CD4-positive, alpha-beta T cell treated with Interleukin-4 for 1 hour (primary cell): Measurements from ENCODE around the gene ABITRAM.
A peak's percentile ranks its signal among the peaks of the same experiment; 100 is the strongest.
"Not testable (repeated sequence)": the region's sequence is repeated elsewhere in the genome, so short reads cannot be mapped to it uniquely, and the experiment has no call there.

Source experiments
- DNase-seq, 2 donors: peaks; one replicate each; pipeline ENCODE4 v3.0.0-alpha.2; 2020 to 2022

ABITRAM gene, protein sequence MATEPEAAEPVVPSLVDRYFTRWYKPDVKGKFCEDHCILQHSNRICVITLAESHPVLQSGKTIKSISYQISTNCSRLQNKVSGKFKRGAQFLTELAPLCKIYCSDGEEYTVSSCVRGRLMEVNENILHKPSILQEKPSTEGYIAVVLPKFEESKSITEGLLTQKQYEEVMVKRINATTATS

DNA sequence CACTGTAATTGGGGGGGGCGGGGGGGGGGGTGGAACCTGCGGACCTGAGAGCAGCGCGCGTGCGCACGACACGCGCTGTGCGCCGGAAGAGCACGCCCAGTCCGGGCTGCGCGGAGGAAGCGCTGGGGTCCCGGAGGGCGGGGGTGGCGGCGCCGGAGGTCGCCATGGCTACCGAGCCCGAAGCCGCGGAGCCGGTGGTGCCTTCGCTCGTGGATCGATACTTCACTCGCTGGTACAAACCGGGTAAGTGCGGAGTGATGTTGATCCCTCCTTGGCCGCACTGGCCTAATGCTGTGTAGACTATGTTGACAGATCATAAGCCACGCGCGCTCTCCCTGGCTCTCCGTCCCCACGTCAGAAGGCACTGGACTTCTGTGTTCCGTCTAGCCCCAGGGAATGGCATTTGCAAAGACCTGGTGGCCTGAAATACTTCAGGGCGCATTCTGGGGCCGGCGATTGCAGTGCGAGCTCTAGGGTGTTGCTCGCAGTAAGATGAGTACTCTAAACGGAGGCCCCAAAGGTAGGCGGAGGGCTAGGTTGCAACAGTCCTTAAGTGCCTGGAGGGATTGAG lies at the start of gene ABITRAM:
Gene ABITRAM, plus strand, starts transcription at position 78 of the 571 bp plus-strand sequence. Its CDS starts 87 bp downstream, at position 165.
- peak; percentile 83 to 85 for DNase-seq

DNA sequence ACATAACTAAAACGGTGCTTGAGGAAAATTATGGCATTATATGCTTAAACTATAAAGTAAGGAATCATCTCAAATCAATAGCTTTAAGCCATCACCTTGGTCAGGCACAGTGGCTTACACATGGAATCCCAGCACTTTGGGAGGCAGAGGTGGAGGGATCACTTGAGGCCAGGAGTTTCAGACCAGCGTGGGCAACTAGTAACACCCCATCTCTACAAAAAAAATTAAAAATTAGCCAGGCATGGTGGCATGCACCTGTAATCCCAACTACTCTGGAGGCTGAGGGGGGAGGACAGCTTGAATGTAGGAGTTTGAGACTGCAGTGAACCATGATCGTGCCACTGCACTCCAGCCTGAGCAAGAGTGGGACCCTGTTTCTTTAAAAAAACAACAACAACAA lies 49.5 kb upstream of the ABITRAM start:
- DNase-seq: no peak

DNA sequence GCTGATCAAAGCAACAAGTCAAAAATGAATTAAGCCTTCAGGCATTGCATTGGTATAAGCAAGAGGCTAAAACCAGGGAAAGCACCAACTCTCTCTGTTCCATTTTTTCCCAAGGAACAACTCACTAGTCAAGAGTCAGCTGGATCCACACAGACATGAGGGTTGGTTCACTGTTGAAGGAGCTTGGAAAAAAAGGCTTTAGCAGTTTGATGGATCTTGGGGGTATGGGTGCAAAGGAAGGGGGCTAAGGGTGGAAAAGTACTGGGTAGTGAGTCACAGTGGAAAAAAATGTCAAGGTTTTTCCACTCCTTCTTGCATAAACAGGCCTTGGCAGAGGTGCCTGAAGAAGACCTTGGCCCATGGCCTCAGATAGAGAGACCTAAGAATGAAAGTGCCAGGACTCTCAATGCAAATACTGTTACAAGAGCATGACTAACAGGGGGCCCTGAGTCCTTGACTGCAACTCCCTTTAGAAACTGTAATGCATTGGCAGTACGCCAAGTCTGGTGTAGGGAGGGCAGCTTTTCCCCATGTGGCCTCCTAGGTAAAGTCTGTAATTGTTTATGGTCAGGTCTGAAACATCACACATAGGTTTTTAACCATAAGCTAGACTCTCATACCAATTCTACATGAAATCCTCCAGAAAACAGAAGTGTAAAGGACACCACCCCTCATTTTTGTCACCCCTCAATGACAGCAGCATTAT lies 48.4 kb upstream of the ABITRAM start:
- DNase-seq: no peak

DNA sequence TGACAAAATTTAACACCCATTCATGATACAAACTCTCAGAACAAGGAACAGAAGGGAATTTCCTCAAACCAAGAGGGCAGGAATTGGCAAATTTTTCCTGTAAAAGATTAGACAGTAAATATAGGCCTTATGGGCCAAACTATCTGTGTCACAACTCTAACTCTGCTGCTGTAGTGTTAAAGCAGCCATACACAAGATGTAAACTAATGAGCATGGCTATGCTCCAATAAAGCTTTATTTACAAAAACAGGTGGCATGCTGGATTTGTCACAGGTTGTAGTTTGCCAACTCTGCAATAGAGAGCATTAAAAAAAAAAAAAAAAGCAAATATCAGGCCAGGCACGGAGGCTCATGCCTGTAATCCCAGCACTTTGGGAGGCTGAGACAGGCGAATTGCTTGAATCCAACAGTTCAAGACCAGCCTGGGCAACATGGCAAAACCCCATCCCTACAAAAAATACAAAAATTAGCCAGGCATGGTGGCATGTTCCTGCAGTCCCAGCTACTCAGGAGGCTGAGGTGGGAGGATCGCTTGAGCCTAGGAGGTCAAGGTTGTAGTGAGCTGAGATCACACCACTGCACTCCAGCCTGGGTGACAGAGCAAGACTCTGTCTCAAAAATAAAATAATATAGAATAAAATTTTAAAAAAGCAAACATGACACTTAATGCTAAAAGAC lies 47.5 kb upstream of the ABITRAM start:
- DNase-seq: not testable (repeated sequence)

DNA sequence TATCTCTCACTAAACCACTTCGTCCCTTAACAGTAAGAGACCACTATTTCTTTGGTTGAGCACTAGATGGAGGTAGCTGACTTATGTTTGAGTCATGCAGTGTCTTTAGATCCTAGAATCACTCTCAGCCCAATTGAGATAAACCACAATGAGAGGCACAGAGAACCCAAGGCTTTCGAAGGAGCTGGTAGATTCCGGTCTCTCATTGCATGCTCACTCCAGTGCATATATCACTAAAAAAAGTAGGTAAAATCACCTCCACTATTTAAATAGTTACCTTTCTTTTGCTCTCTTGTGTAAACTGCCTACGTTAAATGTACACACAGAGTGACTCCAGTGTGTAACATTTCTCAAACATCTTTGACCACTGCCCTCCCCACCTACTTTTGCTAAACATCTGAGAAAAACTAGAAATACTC lies 44.5 kb upstream of the ABITRAM start:
- DNase-seq: peak in 1 of 2 donors; percentile 17

DNA sequence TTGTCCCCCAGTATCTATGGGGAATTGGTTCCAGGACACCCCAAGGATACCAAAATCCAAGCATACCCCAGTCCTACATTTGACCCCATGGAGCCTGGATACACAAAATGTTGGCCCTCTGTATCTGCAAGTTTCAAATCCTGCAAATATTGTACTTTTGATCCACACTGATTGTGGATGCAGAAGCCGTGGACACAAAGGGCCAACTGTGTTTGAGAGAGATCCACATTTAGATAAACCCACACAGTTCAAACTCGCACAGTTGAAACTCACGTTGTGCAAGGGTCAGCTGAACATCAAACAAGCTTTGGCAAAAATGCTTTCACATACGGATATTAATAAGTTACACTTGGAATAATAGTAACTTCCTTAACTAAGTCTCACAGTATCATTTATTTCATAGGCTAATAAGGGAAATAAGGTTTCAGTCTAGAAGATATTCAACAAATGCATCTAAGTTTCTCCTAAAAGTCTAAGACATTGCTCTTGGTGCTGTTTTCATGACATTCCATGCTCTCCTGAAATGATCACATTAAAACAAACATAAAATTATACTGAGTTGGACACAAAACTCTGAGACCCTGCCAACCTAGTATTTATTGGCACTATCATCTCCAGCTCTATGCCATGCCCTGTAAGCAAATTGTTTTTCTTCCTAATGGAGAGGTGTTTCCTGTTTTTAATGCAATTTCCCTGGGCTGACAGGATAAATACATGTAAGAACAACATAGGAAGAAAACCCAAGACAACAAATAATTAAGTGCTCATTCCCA lies 39.8 kb upstream of the ABITRAM start:
- no peak for DNase-seq

DNA sequence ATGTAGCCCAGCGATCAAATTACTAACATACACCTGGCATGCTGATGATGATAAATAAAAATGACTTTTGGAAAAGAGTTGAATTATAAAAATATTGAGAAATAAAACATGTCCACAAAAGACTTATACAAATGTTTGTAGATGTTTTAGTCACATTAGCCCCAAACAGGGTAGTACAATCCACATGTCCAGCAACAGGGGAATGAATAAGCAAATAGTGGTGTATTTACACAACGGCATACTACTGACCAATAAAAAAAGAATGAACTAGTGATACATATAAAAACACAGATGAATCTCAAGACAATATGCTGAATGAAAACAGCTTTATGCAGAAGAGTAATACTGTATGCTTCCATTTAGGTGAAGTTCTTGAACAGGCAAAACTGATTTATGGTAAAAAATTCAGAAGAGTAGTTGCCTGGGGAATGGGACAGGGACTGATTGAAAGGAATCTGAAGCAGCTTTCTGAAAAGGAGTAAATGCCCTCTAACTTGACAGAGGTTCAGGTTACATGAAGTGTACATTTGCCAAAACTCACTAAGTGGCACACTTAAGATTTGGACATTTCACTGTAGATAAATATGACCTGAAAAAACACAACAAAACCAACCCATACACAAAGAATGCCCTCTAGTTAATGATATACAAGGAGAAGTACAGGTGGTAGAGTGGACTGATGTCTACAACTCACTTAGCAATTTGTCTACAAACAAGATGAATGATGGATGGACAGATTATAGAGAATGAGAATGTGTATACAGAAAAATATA lies 36.7 kb upstream of the ABITRAM start:
- no peak for DNase-seq

DNA sequence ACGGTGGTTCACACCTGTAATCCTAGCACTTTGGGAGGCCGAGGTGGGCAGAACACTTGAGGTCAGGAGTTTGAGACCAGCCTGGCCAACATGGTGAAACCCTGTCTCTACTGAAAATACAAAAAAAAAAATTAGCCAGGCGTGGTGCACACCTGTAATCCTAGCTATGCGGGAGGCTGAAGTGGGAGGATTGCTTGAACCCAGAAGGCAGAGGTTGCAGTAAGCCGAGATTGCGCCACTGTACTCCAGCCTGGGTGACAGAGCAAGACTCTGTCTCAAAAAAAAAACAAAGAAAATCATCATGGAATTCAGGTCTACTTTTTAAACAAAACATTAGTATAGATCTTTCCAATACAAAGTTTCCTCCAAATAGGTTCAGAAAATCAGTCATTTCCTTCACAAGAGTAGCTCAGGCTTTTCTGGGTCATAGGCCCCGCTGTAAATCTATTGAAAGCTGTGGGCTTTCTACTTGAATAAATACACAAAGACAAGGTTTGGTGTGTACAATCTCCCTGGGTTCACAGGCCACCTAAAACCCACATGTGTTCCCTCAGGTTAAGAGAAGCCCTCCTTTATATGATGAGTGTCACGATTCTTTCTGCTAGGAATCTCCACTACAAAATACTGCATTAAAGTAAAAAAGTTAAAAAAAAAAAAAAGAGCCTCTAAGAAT lies 35.0 kb upstream of the ABITRAM start:
- not testable (repeated sequence) for DNase-seq

DNA sequence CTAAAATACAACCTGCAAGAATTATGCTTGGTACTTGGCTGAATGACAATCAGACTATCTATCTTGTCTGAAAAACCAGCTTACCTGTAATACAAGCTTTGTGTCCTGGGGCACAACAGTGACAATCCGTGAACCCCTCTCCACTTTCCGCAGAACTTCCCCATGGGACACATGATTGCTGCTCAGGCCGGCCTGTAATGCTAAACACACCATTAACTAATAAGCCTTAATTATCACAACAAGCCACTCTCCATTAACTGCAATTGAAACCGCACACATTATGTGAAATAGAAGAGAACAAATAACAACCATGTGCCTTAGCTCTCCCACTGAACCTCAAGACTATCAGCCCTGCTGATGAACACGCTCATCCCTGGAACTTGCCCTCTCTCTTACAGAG lies 34.0 kb upstream of the ABITRAM start:
- no peak for DNase-seq

DNA sequence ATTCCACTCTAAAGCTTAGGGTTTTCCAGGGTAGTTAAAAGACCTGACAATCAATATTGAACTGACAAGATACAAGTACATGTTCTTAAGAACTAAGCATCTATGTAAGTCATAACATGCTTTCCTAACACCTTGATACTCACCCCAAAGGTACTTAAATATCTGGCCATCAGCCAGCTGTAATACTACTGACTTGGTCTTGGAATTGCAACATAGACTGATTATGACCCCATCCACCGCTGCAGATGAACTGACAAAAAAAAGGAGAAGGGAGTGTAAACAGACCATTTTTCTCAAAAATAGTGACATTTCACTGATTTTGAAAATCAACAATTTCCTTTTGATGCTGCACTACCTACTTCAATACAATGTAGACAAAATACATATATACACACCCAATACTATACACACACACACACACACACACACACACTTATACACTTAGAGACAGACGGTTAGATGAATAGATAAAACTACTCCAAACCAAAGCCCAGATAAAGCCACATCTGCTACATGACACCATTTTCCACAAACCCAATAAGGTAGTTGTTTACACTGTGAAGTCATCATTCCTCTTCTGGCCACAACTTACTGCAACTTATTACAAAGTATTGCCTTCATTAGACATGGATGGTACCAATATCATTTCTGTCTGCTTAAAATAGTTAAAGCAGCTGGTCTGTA lies 30.6 kb upstream of the ABITRAM start:
- DNase-seq: no peak

DNA sequence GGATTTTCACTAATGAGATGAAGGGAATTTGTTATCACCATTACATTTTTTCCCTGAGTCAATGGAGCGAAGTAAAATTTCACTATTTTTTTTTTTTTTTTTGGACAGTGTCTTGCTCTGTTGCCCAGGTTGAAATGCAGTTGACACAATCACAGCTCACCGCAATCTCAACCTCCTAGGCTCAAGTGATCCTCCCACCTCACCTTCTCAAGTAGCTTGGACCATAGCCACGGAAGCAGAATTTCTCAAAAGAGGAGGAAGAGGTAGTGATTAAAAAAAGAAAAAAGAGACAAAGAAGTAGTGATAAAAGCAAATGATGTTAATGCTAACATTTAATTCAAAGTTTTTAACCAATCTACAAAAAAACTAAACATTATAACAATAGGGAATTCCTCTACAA lies 30.0 kb upstream of the ABITRAM start:
- no peak for DNase-seq

DNA sequence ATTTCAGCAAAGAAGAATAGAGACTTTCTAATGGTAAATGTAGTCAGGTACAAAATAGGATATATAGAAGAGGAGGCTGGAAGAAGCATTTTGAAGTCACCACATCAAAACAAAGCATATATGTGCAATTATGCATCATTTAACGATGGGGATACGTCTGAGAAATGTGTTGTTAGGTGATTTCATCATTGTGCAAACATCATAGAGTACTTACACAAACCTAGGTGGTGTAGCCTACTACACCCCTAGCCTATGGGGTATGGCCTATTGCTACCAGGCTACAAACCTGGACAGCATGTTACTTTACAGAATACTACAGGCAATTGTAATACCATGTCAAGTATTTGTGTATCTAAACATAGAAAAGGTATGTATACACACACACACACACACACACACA lies 28.7 kb upstream of the ABITRAM start:
- DNase-seq: no peak

DNA sequence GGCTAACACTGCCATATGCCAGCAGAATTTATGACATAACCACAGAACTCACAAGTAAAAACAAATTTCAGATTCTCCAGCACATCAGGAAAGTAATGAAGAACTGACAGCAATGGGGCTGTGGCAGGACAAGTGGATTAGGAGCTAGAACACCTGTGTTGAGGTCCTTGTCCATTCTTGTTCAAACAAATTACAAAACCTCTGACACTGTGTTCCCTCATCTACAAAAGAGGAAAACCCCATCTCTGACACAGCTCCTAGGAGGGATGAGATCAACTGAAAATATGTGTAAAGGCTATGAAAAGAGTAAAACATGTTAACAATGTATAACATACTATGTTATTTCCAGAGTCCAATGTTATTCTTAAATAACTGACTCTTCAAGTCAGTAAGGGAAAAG lies 23.8 kb upstream of the ABITRAM start:
- no peak for DNase-seq

DNA sequence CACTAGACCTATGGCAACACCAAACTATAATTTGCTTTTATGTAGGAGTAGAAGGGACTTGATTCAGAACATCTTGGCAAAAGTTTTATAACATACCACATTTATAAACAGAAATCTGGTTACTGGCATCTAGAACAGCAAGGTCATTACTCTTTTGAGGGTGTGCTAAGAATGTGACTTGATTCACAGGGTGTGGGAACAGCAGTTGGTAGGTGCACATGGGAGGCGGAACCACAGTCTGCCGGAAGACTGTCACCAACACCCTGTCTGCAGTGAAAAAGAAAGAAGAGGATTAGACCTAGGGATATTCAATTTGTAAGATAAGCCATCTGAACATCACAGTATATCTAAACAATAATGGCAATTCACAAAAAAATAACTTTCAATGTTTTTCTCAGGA lies 23.3 kb upstream of the ABITRAM start:
- DNase-seq: no peak

DNA sequence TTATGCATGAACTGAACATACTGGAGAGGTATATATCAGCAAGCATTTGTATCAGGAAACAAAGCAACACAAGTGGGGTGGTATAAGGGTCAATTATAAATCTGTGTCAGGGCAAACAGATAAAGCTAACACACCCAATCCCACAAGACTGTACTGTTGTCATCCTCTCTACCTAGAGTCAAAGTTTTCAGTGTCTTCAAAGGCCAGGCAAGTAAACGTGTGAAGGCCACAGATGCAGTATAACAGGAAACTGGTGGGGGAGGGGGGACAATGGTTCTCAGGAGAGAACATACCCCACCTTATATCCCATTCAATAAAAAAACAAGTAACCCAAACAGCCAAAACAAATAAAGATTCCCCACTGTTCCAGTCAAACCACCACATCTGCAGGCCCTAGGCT lies 22.4 kb upstream of the ABITRAM start:
- peak in 1 of 2 donors; percentile 26 for DNase-seq

DNA sequence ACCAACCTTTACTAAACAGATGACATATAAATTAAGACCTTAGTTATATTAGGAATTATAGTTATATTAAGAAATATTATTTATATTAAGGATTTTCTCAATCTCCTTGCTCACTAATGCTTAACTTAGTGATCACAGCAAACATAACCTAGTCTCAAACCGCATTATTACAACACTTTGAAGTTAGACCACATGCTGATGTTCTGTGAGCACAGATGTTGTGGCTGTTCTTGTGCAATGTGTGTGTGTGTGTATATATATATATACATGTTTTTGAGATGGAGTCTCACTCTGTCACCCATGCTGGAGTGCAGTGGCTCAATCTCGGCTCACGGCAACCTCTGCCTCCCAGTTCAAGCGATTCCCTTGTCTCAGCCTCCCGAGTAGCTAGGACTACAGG lies 20.8 kb upstream of the ABITRAM start:
- no peak for DNase-seq

DNA sequence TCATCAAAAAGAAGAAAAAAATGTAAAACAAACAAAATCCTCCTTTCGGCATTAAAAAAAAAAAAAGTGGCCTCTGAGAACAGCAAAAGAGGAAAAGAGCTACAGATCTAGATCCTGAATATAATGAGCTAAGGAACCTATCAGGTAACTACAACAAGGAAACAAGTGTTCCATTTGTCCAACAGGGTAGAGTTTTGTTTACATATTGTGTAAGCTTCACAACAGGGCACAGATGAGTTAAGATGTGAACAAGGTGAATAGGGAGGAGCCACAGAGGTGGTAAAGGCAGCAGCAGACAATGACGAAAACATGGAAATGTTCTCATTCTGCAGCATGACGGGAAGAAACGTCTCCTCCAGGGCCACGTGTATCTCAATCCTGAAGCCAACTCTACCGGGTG lies 14.7 kb upstream of the ABITRAM start:
- DNase-seq: no peak

DNA sequence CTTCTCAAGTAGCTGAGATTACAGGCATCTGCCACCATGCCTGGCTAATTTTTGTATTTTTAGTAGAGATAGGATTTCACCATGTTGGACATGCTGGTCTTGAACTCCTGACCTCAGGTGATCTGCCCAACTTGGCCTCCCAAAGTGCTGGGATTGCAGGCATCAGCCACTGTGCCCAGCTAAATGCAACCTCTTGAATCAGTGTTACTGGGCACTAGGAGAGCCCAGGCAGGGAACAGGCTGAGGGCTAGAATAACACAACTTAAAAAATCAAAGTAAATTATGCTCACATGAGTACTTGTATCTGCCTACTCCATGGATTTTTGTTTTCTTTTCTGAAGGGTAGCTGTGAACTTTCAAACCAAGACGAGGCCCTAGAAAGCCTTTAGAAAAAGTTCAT lies 13.8 kb upstream of the ABITRAM start:
- DNase-seq: not testable (repeated sequence)

DNA sequence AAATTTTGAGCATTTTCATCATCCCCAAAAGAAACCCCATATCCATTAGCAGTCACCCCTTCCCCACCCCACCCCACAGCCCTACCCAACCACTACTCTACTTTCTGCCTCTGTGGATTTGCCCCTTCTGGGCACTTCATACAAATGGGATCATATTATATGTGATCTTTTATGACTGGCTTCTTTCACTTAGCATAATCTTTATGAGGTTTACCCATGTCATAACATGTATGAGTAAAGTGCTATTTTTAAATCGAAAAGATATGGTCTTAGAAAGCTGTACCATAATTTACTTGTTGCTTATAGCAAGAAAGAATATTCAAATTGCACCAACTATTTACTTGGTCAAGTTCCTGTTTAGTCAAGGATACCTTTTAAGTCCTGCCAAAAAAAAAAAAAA lies 13.0 kb upstream of the ABITRAM start:
- no peak for DNase-seq

DNA sequence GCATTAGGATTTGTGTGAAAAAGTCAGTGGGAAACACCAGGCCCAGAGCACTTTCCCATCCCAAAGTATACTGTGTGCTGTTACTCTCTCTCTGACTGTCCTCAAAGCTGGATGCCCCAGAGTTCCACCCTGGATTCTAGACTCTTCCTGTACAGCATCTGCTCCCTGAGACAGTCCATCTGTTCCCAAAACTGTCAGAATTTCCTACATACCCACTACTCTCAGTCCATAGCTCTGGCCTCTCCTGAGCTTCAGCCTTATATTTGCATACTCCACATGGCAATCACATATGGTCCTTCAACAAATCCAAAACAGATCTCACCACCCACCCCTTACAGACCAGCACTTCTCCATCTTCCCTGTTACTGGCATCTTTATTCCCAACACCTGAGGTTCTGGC lies 9.7 kb upstream of the ABITRAM start:
- no peak for DNase-seq

DNA sequence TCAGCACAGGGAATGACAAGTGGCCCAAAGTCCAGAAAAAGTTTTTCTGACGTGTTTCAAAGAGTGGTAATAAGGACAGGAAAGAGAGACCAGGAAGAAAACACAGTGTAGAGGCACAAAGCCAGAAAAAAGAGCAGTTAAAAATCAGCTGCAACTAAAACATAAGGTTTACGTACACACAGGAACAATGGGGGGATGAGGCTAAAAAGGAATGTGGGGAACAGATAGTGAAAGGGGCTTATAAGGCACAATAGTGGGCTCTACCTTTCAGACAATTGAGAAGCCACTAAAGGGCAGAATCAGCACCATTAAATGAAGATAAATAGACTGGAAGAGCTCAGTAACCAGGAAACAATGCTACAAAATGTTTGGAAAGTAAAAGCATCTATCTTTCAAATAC lies 5.8 kb upstream of the ABITRAM start:
- no peak for DNase-seq
